Measurements from ENCODE around the gene OR51B6.
"Not testable (repeated sequence)": the region's sequence is repeated elsewhere in the genome, so short reads cannot be mapped to it uniquely, and the experiment has no call there.

OR51B6 gene

GRCh38 chr11:5339771-5340322 lies 11.5 kb upstream of the OR51B6 start:
- no peaks in the 10 kb centered on the region for H3K9me3 ChIP-seq
- TF ChIP-seq, protein P1, sequence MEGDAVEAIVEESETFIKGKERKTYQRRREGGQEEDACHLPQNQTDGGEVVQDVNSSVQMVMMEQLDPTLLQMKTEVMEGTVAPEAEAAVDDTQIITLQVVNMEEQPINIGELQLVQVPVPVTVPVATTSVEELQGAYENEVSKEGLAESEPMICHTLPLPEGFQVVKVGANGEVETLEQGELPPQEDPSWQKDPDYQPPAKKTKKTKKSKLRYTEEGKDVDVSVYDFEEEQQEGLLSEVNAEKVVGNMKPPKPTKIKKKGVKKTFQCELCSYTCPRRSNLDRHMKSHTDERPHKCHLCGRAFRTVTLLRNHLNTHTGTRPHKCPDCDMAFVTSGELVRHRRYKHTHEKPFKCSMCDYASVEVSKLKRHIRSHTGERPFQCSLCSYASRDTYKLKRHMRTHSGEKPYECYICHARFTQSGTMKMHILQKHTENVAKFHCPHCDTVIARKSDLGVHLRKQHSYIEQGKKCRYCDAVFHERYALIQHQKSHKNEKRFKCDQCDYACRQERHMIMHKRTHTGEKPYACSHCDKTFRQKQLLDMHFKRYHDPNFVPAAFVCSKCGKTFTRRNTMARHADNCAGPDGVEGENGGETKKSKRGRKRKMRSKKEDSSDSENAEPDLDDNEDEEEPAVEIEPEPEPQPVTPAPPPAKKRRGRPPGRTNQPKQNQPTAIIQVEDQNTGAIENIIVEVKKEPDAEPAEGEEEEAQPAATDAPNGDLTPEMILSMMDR (IDR thresholded peaks at IDR 0.05): no peak
- H3K4me1 ChIP-seq (ENCODE audit: control insufficient read depth in 1 of 2, insufficient read depth in 1 of 2, low read depth in 1 of 2, low read length in 1 of 2): no peaks in the 10 kb centered on the region
- H3K36me3 ChIP-seq: no peaks in the 10 kb centered on the region
- H3K27ac ChIP-seq: no peak overlapping the region
- no peaks in the 10 kb centered on the region for H3K27me3 ChIP-seq
- H3K4me3 ChIP-seq (ENCODE audit: low read depth in 1 of 2, low read length in 1 of 2): no peak overlapping the region

DNA sequence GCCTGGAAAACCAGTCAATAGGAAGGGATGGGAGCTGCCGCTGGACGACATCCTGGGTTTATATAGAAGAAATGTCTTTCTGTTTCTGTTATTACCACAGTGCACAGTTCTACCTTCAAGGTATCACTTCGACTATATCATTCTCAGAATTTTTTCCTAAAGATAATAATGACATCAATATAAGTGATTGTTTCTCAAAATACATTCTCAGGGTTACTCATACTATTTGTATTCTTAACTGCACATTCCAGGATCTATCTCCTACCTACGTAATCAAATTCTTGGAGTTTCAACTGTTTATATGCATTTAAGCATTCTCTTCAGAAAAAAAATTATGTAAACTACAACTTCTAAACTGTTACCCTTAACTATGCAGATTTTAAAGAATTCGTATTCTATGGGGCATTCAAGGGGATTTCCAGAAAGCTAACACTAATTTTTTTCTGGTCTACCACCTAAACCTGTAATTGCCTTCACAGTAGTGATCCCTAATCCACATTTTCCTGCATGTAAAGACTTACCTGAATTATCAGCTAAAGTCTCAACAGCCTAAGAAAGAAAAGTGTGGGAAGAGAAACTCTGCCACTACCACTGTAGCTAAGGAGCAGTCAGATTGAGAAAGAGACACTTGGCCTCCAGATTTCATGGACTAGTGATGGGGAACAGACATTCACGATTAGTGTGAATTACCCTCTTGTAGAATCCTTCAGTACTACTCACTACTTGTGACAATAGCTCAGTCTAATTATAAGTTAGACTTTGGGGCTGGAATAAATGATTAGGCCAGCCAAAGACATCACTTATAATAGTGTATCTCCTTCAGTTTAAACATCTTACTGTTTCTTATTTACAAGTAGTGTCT lies 7.6 kb upstream of the OR51B6 start, which contains the start of gene OR51B5:
TSS of gene OR51B5 (minus strand) at position 51 of the 862 bp plus-strand sequence. CDS start at position 51, 0 bp downstream.
- TF ChIP-seq, protein P1 (IDR thresholded peaks at IDR 0.05): no peak
- Histone ChIP-seq H3K27me3 (no peaks in the 10 kb centered on the region), H3K36me3 (no peaks in the 10 kb centered on the region), H3K4me3 (ENCODE audit: low read depth in 1 of 2, low read length in 1 of 2) (no peak within 1 kb of the TSS), H3K27ac (no peak within 1 kb of the TSS), H3K4me1 (ENCODE audit: control insufficient read depth in 1 of 2, insufficient read depth in 1 of 2, low read depth in 1 of 2, low read length in 1 of 2) (no peaks in the 10 kb centered on the region), H3K9me3 (no peaks in the 10 kb centered on the region)

DNA sequence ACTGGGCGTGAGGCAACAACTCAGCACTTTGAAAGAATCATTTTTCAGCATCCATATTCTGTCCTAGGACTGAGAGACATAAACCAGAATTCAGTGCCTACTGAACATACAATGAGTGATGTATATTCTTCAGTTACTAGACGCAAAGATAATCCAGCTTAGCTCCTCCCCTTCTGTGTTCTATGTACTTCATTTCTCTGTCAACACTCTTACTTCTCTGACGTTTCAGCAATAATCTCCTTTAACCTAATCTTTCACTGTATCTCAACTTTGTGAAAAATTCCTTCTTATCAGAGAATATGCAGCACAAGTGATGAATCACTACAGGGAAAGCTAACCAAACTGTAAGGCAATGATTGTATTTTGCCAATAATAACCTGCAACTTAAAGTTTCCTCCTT lies 5.5 kb upstream of the OR51B6 start:
- Histone ChIP-seq H3K27ac (no peak overlapping the region), H3K27me3 (no peaks in the 10 kb centered on the region), H3K4me3 (ENCODE audit: low read depth in 1 of 2, low read length in 1 of 2) (no peak overlapping the region), H3K9me3 (no peaks in the 10 kb centered on the region), H3K36me3 (no peaks in the 10 kb centered on the region), H3K4me1 (ENCODE audit: control insufficient read depth in 1 of 2, insufficient read depth in 1 of 2, low read depth in 1 of 2, low read length in 1 of 2) (no peaks in the 10 kb centered on the region)
- TF ChIP-seq, protein P1 (IDR thresholded peaks at IDR 0.05): no peak

DNA sequence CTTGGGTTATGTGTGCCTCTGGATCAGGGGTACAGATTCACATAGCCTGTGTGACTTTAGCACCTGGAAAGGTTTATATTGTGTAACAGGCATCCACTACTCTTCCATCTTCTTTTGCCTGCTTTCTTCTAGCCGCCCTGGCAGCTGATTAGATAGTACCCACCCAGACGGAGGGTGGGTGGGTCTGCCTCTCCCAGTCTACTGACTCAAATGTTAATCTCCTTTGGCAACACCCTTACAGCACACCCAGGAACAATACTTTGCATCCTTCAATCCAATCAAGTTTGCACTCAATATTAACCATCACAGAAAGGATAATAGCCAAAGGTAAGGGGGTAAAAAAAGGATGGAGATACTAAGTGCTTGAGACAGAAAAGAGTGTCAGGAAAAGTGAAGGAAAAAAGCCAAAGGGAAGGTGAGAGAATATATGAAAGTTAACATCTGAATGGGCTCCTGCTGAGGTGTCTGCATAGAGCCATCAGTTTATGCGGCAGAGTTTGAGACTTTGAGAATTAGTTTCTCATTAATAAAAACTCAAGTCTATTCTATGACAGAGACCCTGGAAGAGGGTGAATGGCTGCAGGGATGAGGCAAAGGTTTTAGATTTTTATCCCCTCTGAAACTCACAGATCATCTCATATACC lies 2.6 kb upstream of the OR51B6 start:
- Histone ChIP-seq H3K4me1 (ENCODE audit: control insufficient read depth in 1 of 2, insufficient read depth in 1 of 2, low read depth in 1 of 2, low read length in 1 of 2) (no peaks in the 10 kb centered on the region), H3K27ac (no peak overlapping the region), H3K27me3 (no peaks in the 10 kb centered on the region), H3K9me3 (no peaks in the 10 kb centered on the region), H3K4me3 (ENCODE audit: low read depth in 1 of 2, low read length in 1 of 2) (no peak overlapping the region), H3K36me3 (no peaks in the 10 kb centered on the region)
- TF ChIP-seq, protein P1 (IDR thresholded peaks at IDR 0.05): no peak

DNA sequence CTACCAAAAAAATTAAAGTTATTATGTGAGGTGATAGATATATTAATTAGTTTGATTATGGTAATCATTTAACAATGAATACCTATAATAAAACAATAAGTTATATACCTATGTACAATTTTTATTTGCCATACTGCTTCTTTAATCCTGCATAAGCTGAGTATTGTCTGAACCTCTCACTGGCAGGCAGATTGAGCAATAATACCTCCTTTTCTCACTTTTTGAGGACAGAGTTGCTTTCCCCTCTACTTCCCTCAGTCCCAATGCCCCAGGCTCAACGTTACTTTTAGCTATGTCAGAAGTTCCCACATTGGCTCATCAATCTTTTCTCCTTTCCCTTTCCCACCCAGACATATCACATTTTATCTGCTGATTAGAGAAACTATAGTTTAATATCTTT lies 1.8 kb upstream of the OR51B6 start:
- no peaks in the 10 kb centered on the region for H3K4me1 ChIP-seq (ENCODE audit: control insufficient read depth in 1 of 2, insufficient read depth in 1 of 2, low read depth in 1 of 2, low read length in 1 of 2)
- no peaks in the 10 kb centered on the region for H3K9me3 ChIP-seq
- H3K36me3 ChIP-seq: no peaks in the 10 kb centered on the region
- H3K27me3 ChIP-seq: no peaks in the 10 kb centered on the region
- H3K27ac ChIP-seq: no peak overlapping the region
- no peak overlapping the region for H3K4me3 ChIP-seq (ENCODE audit: low read depth in 1 of 2, low read length in 1 of 2)
- TF ChIP-seq, protein P1 (IDR thresholded peaks at IDR 0.05): no peak

- not testable (repeated sequence) for H3K27ac ChIP-seq; H3K36me3 ChIP-seq; H3K9me3 ChIP-seq; H3K4me1 ChIP-seq (ENCODE audit: control insufficient read depth in 1 of 2, insufficient read depth in 1 of 2, low read depth in 1 of 2, low read length in 1 of 2); H3K4me3 ChIP-seq (ENCODE audit: low read depth in 1 of 2, low read length in 1 of 2); H3K27me3 ChIP-seq
Observed at GRCh38 chr11:5356031-5356430, 4.7 kb downstream of the OR51B6 start.

All from neutrophil (primary cell).